Measurements from ENCODE around the gene TMPRSS7. TPM values are rescaled to one million over a fixed set of nuclear protein-coding genes. Genes with fewer than 3 reads are reported as not detected.

TMPRSS7 gene
- total RNA-seq, 2 donors from 2014 or later = not detected

GRCh38 chr3:112048911-112049310, 14.4 kb downstream of the TMPRSS7 start:
- peak overlapping the region; percentile 16 for H3K4me3 Mint-ChIP-seq
- WGBS, 2 experiments (ENCODE audit: insufficient coverage in 1 of 2, insufficient read length in 1 of 2) = 47 to 86% methylated on average over 1 to 8 of the region's 8 CpGs

GRCh38 chr3:112053229-112053628, 18.7 kb downstream of the TMPRSS7 start:
- peaks cover 37% of the 10 kb centered on the region for H3K4me1 Mint-ChIP-seq
- H3K36me3 Mint-ChIP-seq (ENCODE audit: low read depth) = no peaks in the 10 kb centered on the region
- Histone ChIP-seq H3K36me3 (ENCODE audit: control insufficient read depth, insufficient read depth, low read length) (no peaks in the 10 kb centered on the region), H3K9me3 (ENCODE audit: control insufficient read depth, low read length) (no peaks in the 10 kb centered on the region), H3K9ac (ENCODE audit: extremely low read depth, low read length, poor library complexity, severe bottlenecking) (peak overlapping the region; percentile 31), H3K4me1 (ENCODE audit: control insufficient read depth, insufficient read depth, low read length) (peaks cover 12% of the 10 kb centered on the region), H3K27me3 (ENCODE audit: control insufficient read depth, insufficient read depth, low read length, poor library complexity, severe bottlenecking) (peaks cover 25% of the 10 kb centered on the region), H3K27ac (ENCODE audit: low read depth, low read length) (no peak overlapping the region), H3K4me3 (ENCODE audit: low read length) (peak overlapping the region; percentile 11)
- no peaks in the 10 kb centered on the region for H3K9me3 Mint-ChIP-seq
- DNase-seq = peak; percentile 55
- no peak overlapping the region for H3K27ac Mint-ChIP-seq
- H3K4me3 Mint-ChIP-seq = no peak overlapping the region
- WGBS, 2 experiments (ENCODE audit: insufficient coverage in 1 of 2, insufficient read length in 1 of 2) = 6 to 20% methylated on average over 1 of the region's 1 CpG
- peaks cover 25% of the 10 kb centered on the region for H3K27me3 Mint-ChIP-seq (ENCODE audit: insufficient read depth)
- TF ChIP-seq, protein P1, sequence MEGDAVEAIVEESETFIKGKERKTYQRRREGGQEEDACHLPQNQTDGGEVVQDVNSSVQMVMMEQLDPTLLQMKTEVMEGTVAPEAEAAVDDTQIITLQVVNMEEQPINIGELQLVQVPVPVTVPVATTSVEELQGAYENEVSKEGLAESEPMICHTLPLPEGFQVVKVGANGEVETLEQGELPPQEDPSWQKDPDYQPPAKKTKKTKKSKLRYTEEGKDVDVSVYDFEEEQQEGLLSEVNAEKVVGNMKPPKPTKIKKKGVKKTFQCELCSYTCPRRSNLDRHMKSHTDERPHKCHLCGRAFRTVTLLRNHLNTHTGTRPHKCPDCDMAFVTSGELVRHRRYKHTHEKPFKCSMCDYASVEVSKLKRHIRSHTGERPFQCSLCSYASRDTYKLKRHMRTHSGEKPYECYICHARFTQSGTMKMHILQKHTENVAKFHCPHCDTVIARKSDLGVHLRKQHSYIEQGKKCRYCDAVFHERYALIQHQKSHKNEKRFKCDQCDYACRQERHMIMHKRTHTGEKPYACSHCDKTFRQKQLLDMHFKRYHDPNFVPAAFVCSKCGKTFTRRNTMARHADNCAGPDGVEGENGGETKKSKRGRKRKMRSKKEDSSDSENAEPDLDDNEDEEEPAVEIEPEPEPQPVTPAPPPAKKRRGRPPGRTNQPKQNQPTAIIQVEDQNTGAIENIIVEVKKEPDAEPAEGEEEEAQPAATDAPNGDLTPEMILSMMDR (conservative IDR thresholded peaks at IDR 0.05) = no peak

More at GRCh38 chr3:112048911-112049310, 14.4 kb downstream of the TMPRSS7 start:
- Histone ChIP-seq H3K9me3 (ENCODE audit: control insufficient read depth, low read length) (no peaks in the 10 kb centered on the region), H3K4me1 (ENCODE audit: control insufficient read depth, insufficient read depth, low read length) (peaks cover 10% of the 10 kb centered on the region), H3K4me3 (ENCODE audit: low read length) (peak overlapping the region; percentile 47), H3K27ac (ENCODE audit: low read depth, low read length) (no peak overlapping the region), H3K9ac (ENCODE audit: extremely low read depth, low read length, poor library complexity, severe bottlenecking) (no peak overlapping the region), H3K36me3 (ENCODE audit: control insufficient read depth, insufficient read depth, low read length) (no peaks in the 10 kb centered on the region), H3K27me3 (ENCODE audit: control insufficient read depth, insufficient read depth, low read length, poor library complexity, severe bottlenecking) (peaks cover 12% of the 10 kb centered on the region)
- TF ChIP-seq, protein P1 (conservative IDR thresholded peaks at IDR 0.05) = no peak
- Mint-ChIP-seq H3K36me3 (ENCODE audit: low read depth) (no peaks in the 10 kb centered on the region), H3K9me3 (no peaks in the 10 kb centered on the region), H3K27me3 (ENCODE audit: insufficient read depth) (peaks cover 13% of the 10 kb centered on the region), H3K27ac (peak overlapping the region; percentile 32), H3K4me1 (peaks cover 38% of the 10 kb centered on the region)
- DNase-seq = peak; percentile 73

DNA sequence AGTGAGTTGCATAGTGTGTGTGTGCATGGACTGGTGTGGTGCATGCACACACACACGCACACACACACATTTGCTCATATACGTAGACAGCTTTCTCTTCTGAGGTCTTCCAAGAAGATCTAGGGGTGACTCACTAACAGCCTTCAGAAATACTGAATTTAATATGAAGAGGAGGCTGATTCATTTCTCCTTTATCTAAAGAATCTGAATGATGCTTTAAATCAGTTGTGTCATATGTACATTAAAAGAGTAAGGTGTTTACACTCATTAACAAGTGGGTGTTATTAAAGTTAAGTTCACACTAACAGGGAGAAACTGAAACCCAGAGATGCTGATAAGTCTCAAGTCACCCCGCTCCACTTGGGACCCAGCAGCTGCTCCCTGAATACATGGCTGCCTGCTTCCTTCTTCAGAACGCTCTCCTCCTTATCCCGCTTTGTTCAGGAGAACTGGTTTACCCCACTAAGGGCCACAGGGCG, 22.0 kb downstream of the TMPRSS7 start:
- H3K4me3 ChIP-seq (ENCODE audit: low read length) = no peak overlapping the region
- peaks cover 15% of the 10 kb centered on the region for H3K27me3 Mint-ChIP-seq (ENCODE audit: insufficient read depth)
- TF ChIP-seq, protein P1 (conservative IDR thresholded peaks at IDR 0.05) = no peak
- H3K9me3 Mint-ChIP-seq = peaks cover 18% of the 10 kb centered on the region
- H3K9ac ChIP-seq (ENCODE audit: extremely low read depth, low read length, poor library complexity, severe bottlenecking) = no peak overlapping the region
- H3K9me3 ChIP-seq (ENCODE audit: control insufficient read depth, low read length) = no peaks in the 10 kb centered on the region
- peaks cover 2% of the 10 kb centered on the region for H3K36me3 Mint-ChIP-seq (ENCODE audit: low read depth)
- H3K27ac ChIP-seq (ENCODE audit: low read depth, low read length) = no peak overlapping the region
- no peaks in the 10 kb centered on the region for H3K36me3 ChIP-seq (ENCODE audit: control insufficient read depth, insufficient read depth, low read length)
- peaks cover 25% of the 10 kb centered on the region for H3K4me1 Mint-ChIP-seq
- peaks cover 7% of the 10 kb centered on the region for H3K4me1 ChIP-seq (ENCODE audit: control insufficient read depth, insufficient read depth, low read length)
- H3K27me3 ChIP-seq (ENCODE audit: control insufficient read depth, insufficient read depth, low read length, poor library complexity, severe bottlenecking) = peaks cover 13% of the 10 kb centered on the region
- WGBS, 2 experiments (ENCODE audit: insufficient coverage in 1 of 2, insufficient read length in 1 of 2) = 94 to 100% methylated on average over 3 to 6 of the region's 6 CpGs
- no peak for DNase-seq
- no peak overlapping the region for H3K4me3 Mint-ChIP-seq
- H3K27ac Mint-ChIP-seq = no peak overlapping the region

Data from endodermal cell (in vitro differentiated cells).